Lower leg skin (tissue), 4 donors: ENCODE results near the gene KIF26B. TPM values are rescaled to one million over a fixed set of nuclear protein-coding genes. Genes with fewer than 3 reads are reported as not detected.

Experiments
- DNase-seq, 2 donors: peaks; one replicate each; pipeline ENCODE4 v3.0.0-alpha.2; 2019; ENCODE audit warnings: low spot score in 2 of 2
- H3K4me3 ChIP-seq: fragments of 200-600 bp; sonication (generic); 2 replicates; pipeline ENCODE4 v1.5.1; 2017; ENCODE audit warnings: mild to moderate bottlenecking, low read depth; ENCODE audit not compliant: poor library complexity, severe bottlenecking
- POLR2A ChIP-seq, 2 donors: fragments of 450-650 bp; IDR thresholded peaks; one replicate each; pipeline ENCODE4 v1.6.1; 2016 to 2017; ENCODE audit warnings: antibody characterized with exemption in 2 of 2, mild to moderate bottlenecking in 1 of 2, moderate library complexity in 1 of 2
- WGBS, 2 donors: methylation state at CpG; one replicate each; pipeline ENCODE4 v1.1.5; 2018; 5-methylcytosine and 5-hydroxymethylcytosine counted together
- intact Hi-C: fragments of 100-400 bp; cut with DNase I; formaldehyde crosslinking; loops from one replicate; pipeline ENCODE4 v1.15.0; 2023; ENCODE audit warnings: low total_unique reads
- total RNA-seq, 4 donors: library from RNA; depleted of rRNA; stranded (reverse); fragments of >200 nt; gene quantifications; one replicate each; pipeline ENCODE4 v1.1.0, GENCODE V29; 2016
- TF ChIP-seq, protein P1 (sequence below), 3 donors: fragments of 450-650 bp; IDR thresholded peaks; one replicate each; pipeline ENCODE4 v1.5.1; 2016; ENCODE audit warnings: antibody characterized with exemption in 3 of 3, mild to moderate bottlenecking in 3 of 3, moderate library complexity in 2 of 3

The KIF26B gene
- total RNA-seq, 4 donors from 2014 or later, result 3.9 to 6.6 (median 5.7) TPM

GRCh38 chr1:245373131-245373530 is 218.3 kb downstream of the KIF26B start:
- DNase-seq, result no peak
- H3K4me3 ChIP-seq, result no peak overlapping the region
- TF ChIP-seq, protein P1, sequence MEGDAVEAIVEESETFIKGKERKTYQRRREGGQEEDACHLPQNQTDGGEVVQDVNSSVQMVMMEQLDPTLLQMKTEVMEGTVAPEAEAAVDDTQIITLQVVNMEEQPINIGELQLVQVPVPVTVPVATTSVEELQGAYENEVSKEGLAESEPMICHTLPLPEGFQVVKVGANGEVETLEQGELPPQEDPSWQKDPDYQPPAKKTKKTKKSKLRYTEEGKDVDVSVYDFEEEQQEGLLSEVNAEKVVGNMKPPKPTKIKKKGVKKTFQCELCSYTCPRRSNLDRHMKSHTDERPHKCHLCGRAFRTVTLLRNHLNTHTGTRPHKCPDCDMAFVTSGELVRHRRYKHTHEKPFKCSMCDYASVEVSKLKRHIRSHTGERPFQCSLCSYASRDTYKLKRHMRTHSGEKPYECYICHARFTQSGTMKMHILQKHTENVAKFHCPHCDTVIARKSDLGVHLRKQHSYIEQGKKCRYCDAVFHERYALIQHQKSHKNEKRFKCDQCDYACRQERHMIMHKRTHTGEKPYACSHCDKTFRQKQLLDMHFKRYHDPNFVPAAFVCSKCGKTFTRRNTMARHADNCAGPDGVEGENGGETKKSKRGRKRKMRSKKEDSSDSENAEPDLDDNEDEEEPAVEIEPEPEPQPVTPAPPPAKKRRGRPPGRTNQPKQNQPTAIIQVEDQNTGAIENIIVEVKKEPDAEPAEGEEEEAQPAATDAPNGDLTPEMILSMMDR (IDR thresholded peaks at IDR 0.05), result no peak
- no peak for TF ChIP-seq POLR2A (IDR thresholded peaks at IDR 0.05)
- 91 to 92% methylated on average over 4 of the region's 4 CpGs for WGBS, 2 donors
- intact Hi-C loops, result no loop called here

DNA sequence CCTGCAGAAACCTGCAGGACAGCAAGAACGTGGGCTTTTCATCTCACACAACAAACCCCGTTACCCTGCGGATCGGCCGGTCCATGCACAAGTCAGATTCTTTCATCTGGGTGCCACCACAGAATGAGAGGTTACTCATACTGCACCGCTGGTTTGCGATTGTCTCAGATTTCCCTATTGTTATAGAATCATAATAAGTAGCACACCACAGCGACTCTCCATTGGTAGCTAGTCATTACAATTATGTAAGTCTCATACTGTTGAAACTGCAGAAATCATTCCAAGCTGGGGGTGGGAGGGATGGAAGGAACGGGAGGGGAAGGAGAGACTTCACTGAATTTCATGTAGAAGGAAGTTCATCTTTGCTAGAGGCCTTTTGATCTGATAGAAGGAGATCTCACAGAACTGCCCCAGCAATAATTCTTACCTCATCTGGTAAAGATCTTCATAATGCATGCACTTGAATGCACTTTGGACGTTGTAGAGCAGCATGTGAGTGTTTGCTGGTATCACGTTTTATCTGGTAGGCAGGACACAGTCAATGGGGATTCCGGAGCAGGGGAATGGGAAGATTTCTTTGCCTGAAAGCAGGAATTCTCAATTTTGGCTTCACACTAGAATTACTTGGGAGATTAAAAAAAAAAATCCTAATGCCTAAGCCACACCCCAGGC is 221.1 kb downstream of the KIF26B start:
- DNase-seq, result peak in 1 of 2 donors; percentile 42
- intact Hi-C loops, result no loop called here
- WGBS, 2 donors, result 75 to 82% methylated on average over 12 of the region's 12 CpGs
- TF ChIP-seq, protein P1 (IDR thresholded peaks at IDR 0.05), result no peak
- TF ChIP-seq POLR2A (IDR thresholded peaks at IDR 0.05), result no peak
- H3K4me3 ChIP-seq, result no peak overlapping the region

DNA sequence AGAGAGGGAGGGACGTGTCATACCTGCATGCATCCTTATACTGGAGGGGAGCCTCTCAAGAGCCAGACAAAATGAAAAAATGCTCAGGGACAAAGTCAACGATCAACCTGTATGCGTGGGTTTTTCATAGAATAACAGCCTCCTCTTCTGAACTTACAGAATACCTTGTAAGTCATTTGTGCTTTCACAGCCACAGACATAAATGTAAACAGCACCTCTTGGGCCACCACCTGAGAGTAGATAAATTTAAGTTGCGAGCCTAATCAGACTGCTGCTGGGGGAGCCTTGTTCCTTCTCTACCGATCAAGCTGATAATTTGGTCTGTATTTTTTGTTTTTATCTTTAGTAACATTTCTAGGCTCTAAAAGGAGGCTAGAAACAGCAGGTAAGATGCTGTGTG is 223.1 kb downstream of the KIF26B start:
- intact Hi-C loops, result no loop called here
- 82 to 91% methylated on average over 5 of the region's 5 CpGs for WGBS, 2 donors
- no peak overlapping the region for H3K4me3 ChIP-seq
- no peak for DNase-seq
- no peak for TF ChIP-seq POLR2A (IDR thresholded peaks at IDR 0.05)
- TF ChIP-seq, protein P1 (IDR thresholded peaks at IDR 0.05), result no peak

DNA sequence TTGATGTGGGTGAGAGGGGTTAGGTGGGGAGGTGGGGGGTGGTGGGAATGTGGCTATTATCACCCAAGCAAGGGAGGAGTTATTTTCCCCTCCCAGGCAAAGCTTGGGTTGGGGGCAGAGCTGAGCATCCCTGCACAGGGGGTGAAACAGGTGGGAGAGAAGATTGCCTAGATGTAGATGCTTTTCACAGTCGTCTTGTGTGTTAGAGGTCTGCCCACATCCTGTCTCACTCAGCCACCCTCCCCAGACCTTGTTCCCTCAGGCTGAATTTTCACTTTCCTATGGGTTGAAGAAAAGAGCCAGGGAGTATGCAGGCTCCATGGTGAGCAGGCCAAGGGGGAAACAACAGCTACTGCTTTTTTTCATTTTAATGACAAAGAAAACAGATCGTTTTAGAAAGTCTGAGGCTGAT is 223.5 kb downstream of the KIF26B start:
- H3K4me3 ChIP-seq, result no peak overlapping the region
- intact Hi-C loops, result no loop called here
- no peak for TF ChIP-seq POLR2A (IDR thresholded peaks at IDR 0.05)
- TF ChIP-seq, protein P1 (IDR thresholded peaks at IDR 0.05), result no peak
- DNase-seq, result peak in 1 of 2 donors; percentile 31
- WGBS, 2 donors, result 47 to 49% methylated on average over 2 of the region's 2 CpGs

DNA sequence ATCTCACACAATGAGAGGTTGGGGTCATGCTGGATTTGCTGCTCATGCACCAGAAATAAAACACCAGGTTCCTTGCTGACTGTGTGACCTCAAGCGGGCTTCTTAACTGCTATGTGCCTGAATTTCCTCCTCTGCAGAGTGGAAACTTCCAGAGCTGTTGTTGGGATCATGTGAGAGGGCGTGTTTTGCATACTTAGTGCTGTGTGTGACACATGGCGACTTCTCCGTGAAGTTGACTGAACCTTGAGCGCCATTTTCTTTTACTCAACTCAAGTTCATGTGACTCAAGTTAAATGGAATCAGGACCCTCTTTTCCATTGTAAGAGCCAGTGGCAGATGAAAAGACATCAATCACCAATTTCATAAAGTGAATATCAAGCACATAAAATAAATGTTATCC is 224.0 kb downstream of the KIF26B start:
- intact Hi-C loops, result no loop called here
- TF ChIP-seq, protein P1 (IDR thresholded peaks at IDR 0.05), result no peak
- TF ChIP-seq POLR2A (IDR thresholded peaks at IDR 0.05), result no peak
- no peak overlapping the region for H3K4me3 ChIP-seq
- DNase-seq, result no peak
- 92 to 95% methylated on average over 5 of the region's 5 CpGs for WGBS, 2 donors
